Posterior cingulate gyrus (tissue), 11 donors: ENCODE measurements around the gene OSBP2.
A peak's percentile ranks its signal among the peaks of the same experiment; 100 is the strongest.

Source experiments
- DNase-seq, 10 donors: peaks; one replicate each; pipeline versions ENCODE4 v3.0.0 to v3.0.0-alpha.2; 2020 to 2021; ENCODE audit warnings: mixed read lengths in 3 of 10
- intact Hi-C: fragments of 100-400 bp; cut with DNase I; formaldehyde crosslinking; loops from one replicate; pipeline ENCODE4 v1.15.1; 2023

The OSBP2 gene

GRCh38 chr22:30801695-30802094 lies 107.0 kb downstream of the OSBP2 start:
- intact Hi-C loops: no loop called here
- DNase-seq: no peak

GRCh38 chr22:30802202-30803166 lies 107.8 kb downstream of the OSBP2 start:
- peak; percentile 62 to 97 (median 76) for DNase-seq
- intact Hi-C loops: no loop called here

- peak in 1 of 10 donors; percentile 70 for DNase-seq
- intact Hi-C loops: no loop called here
These were observed 109.0 kb downstream of the OSBP2 start for GRCh38 chr22:30803679-30804078.

GRCh38 chr22:30804626-30805025 lies 110.0 kb downstream of the OSBP2 start:
- intact Hi-C loops: no loop called here
- no peak for DNase-seq

- peak in 1 of 10 donors; percentile 72 for DNase-seq
- intact Hi-C loops: no loop called here
These were observed 111.8 kb downstream of the OSBP2 start for GRCh38 chr22:30806391-30806861.

- DNase-seq: no peak
- intact Hi-C loops: loop anchor here (2.0 kb wide), 1 partner anchor 40 kb away; no protein-coding TSS in a partner anchor
These were observed 114.4 kb downstream of the OSBP2 start for GRCh38 chr22:30809086-30809485.

GRCh38 chr22:30810105-30810504 lies 115.4 kb downstream of the OSBP2 start:
- no peak for DNase-seq
- intact Hi-C loops: no loop called here

- intact Hi-C loops: no loop called here
- no peak for DNase-seq
These were observed 119.3 kb downstream of the OSBP2 start for GRCh38 chr22:30813936-30814335.

- DNase-seq: no peak
- intact Hi-C loops: no loop called here
These were observed 121.7 kb downstream of the OSBP2 start for GRCh38 chr22:30816413-30816812.

- DNase-seq: no peak
- intact Hi-C loops: no loop called here
These were observed 126.7 kb downstream of the OSBP2 start for GRCh38 chr22:30821381-30821780.

GRCh38 chr22:30821863-30822215 lies 127.2 kb downstream of the OSBP2 start:
- intact Hi-C loops: no loop called here
- DNase-seq: no peak

- DNase-seq: peak in 6 of 10 donors; percentile 27 to 91 (median 54)
- intact Hi-C loops: no loop called here
These were observed 127.7 kb downstream of the OSBP2 start for GRCh38 chr22:30822216-30823014.

- intact Hi-C loops: no loop called here
- no peak for DNase-seq
These were observed 128.3 kb downstream of the OSBP2 start for GRCh38 chr22:30823015-30823370.

GRCh38 chr22:30824096-30824495 lies 129.4 kb downstream of the OSBP2 start:
- intact Hi-C loops: no loop called here
- DNase-seq: peak in 1 of 10 donors; percentile 77

GRCh38 chr22:30824711-30825110 lies 130.0 kb downstream of the OSBP2 start:
- intact Hi-C loops: no loop called here
- DNase-seq: no peak

GRCh38 chr22:30825711-30826505 lies 131.2 kb downstream of the OSBP2 start:
- peak in 1 of 10 donors; percentile 44 for DNase-seq

GRCh38 chr22:30826670-30827355 lies 132.1 kb downstream of the OSBP2 start:
- DNase-seq: peak in 1 of 10 donors; percentile 43
- intact Hi-C loops: no loop called here

More at GRCh38 chr22:30825711-30826505, 131.2 kb downstream of the OSBP2 start:
- intact Hi-C loops: no loop called here

GRCh38 chr22:30827646-30828045 lies 133.0 kb downstream of the OSBP2 start:
- DNase-seq: peak in 1 of 10 donors; percentile 56
- intact Hi-C loops: no loop called here

GRCh38 chr22:30828187-30829155 lies 133.8 kb downstream of the OSBP2 start:
- intact Hi-C loops: no loop called here
- no peak for DNase-seq
